Lower lobe of right lung (tissue), 2 donors: ENCODE results near the gene SH2B3. TPM values are rescaled to one million over a fixed set of nuclear protein-coding genes. Genes with fewer than 3 reads are reported as not detected.
A peak's percentile ranks its signal among the peaks of the same experiment; 100 is the strongest.

Experiments used
- ATAC-seq, 2 donors: fragments of 200-7000 bp; cut with Tn5 transposase; one replicate each; pipeline ENCODE4 v1.9.1; 2020 to 2022; ENCODE audit warnings: mild to moderate bottlenecking in 2 of 2, moderate library complexity in 2 of 2
- DNase-seq: peaks from one replicate; pipeline ENCODE4 v3.0.0-alpha.2; 2020
- H3K27ac ChIP-seq: fragments of 200-600 bp; one replicate; pipeline ENCODE4 v1.8.0; 2022
- H3K27me3 ChIP-seq: fragments of 200-600 bp; one replicate; pipeline ENCODE4 v1.8.0; 2022; ENCODE audit warnings: low read depth
- H3K36me3 ChIP-seq: fragments of 200-600 bp; one replicate; pipeline ENCODE4 v1.8.0; 2022; ENCODE audit warnings: mild to moderate bottlenecking
- H3K4me1 ChIP-seq: fragments of 200-600 bp; one replicate; pipeline ENCODE4 v1.8.0; 2022
- H3K4me3 ChIP-seq: fragments of 200-600 bp; one replicate; pipeline ENCODE4 v1.8.0; 2022; ENCODE audit warnings: mild to moderate bottlenecking
- H3K9me3 ChIP-seq: fragments of 200-600 bp; one replicate; pipeline ENCODE4 v1.8.0; 2022
- CTCF ChIP-seq: fragments of 200-600 bp; IDR thresholded peaks from one replicate; pipeline ENCODE4 v1.8.0; 2022; ENCODE audit warnings: antibody characterized with exemption, mild to moderate bottlenecking
- intact Hi-C: fragments of 100-400 bp; cut with DNase I; formaldehyde crosslinking; loops from one replicate; pipeline ENCODE4 v1.11.0; 2022
- long read RNA-seq: library from polyadenylated mRNA; unstranded; transcript quantifications from one replicate; pipeline ENCODE4 v2.0.0, GENCODE V29; 2021
- total RNA-seq: library from RNA; stranded (reverse); fragmentation: NEBNext Ultra II Directional; extraction: Animal tissue kit (Norgen Biotek cat#: 25700); gene quantifications from one replicate; pipeline ENCODE4 v1.2.1, GENCODE V29; 2021
- donor health status: DM: no; HTN: yes; CAD: no; lungs with severe emphysema.

The SH2B3 gene
- 49.5 TPM for total RNA-seq
- long read RNA-seq, full-length matches to known transcripts = 11 of 121 reads
- long read RNA-seq, partial matches to known transcripts = 12 of 121 reads
- long read RNA-seq, other reads (novel, unspliced or antisense) = 98 of 121 reads

- intact Hi-C loops = no loop called here
- H3K4me1 ChIP-seq = peaks cover 73% of the 10 kb centered on the region
- DNase-seq (no peak), ATAC-seq (peak; percentile 0 to 3)
- peak within 1 kb of the TSS; percentile 93 for H3K4me3 ChIP-seq
- no peaks in the 10 kb centered on the region for H3K27me3 ChIP-seq
- no peaks in the 10 kb centered on the region for H3K9me3 ChIP-seq
- TF ChIP-seq CTCF = no peak
- no peaks in the 10 kb centered on the region for H3K36me3 ChIP-seq
- peak within 1 kb of the TSS; percentile 95 for H3K27ac ChIP-seq
Measured at GRCh38 chr12:111405859-111406473, at the start of gene SH2B3. TSS of gene SH2B3 (plus strand) at chr12:111405923. CDS start at chr12:111418146, 12,223 bp downstream.

- Histone ChIP-seq H3K36me3 (peaks cover 22% of the 10 kb centered on the region), H3K9me3 (no peaks in the 10 kb centered on the region), H3K27me3 (no peaks in the 10 kb centered on the region), H3K4me1 (peaks cover 18% of the 10 kb centered on the region), H3K27ac (no peak overlapping the region), H3K4me3 (no peak overlapping the region)
- TF ChIP-seq CTCF = no peak
- no peak for DNase-seq
- intact Hi-C loops = no loop called here
- ATAC-seq = no peak
Measured at GRCh38 chr12:111359231-111359913, 46.4 kb upstream of the SH2B3 start.

GRCh38 chr12:111359914-111360276 lies 45.8 kb upstream of the SH2B3 start:
- DNase-seq = no peak
- ATAC-seq = no peak
- no peaks in the 10 kb centered on the region for H3K9me3 ChIP-seq
- H3K4me1 ChIP-seq = peaks cover 18% of the 10 kb centered on the region
- peaks cover 22% of the 10 kb centered on the region for H3K36me3 ChIP-seq
- no peak overlapping the region for H3K4me3 ChIP-seq
- intact Hi-C loops = no loop called here
- no peaks in the 10 kb centered on the region for H3K27me3 ChIP-seq
- no peak overlapping the region for H3K27ac ChIP-seq
- TF ChIP-seq CTCF = no peak

GRCh38 chr12:111360325-111360930 lies 45.3 kb upstream of the SH2B3 start:
- intact Hi-C loops = no loop called here
- Histone ChIP-seq H3K9me3 (no peaks in the 10 kb centered on the region), H3K4me3 (no peak overlapping the region), H3K27me3 (no peaks in the 10 kb centered on the region), H3K27ac (peak overlapping the region; percentile 31), H3K36me3 (peaks cover 27% of the 10 kb centered on the region), H3K4me1 (peaks cover 18% of the 10 kb centered on the region)
- no peak for ATAC-seq
- no peak for TF ChIP-seq CTCF
- DNase-seq = no peak

- H3K4me1 ChIP-seq = peaks cover 18% of the 10 kb centered on the region
- H3K27me3 ChIP-seq = no peaks in the 10 kb centered on the region
- no peak overlapping the region for H3K4me3 ChIP-seq
- DNase-seq (no peak), ATAC-seq (no peak)
- intact Hi-C loops = no loop called here
- H3K36me3 ChIP-seq = peaks cover 35% of the 10 kb centered on the region
- no peaks in the 10 kb centered on the region for H3K9me3 ChIP-seq
- peak overlapping the region; percentile 31 for H3K27ac ChIP-seq
- TF ChIP-seq CTCF = no peak
Measured at GRCh38 chr12:111361073-111361716, 44.5 kb upstream of the SH2B3 start.
